Glomerular endothelial cell (primary cell): ENCODE data around the gene PRPH. TPM values are rescaled to one million over a fixed set of nuclear protein-coding genes. Genes with fewer than 3 reads are reported as not detected.
"Not testable (repeated sequence)": the region's sequence is repeated elsewhere in the genome, so short reads cannot be mapped to it uniquely, and the experiment has no call there.

Experiments used
- DNase-seq: peaks from one replicate; pipeline ENCODE4 v3.0.0-alpha.2; 2011; ENCODE audit warnings: low read depth, low spot score; ENCODE audit errors: extremely low read depth
- total RNA-seq: library from RNA; depleted of rRNA; stranded (reverse); fragments of >200 nt; gene quantifications from 2 replicates; pipeline ENCODE4 v1.2.3, GENCODE V29; 2015

Gene PRPH
- total RNA-seq, 1 donor from 2014 or later = not detected

DNA sequence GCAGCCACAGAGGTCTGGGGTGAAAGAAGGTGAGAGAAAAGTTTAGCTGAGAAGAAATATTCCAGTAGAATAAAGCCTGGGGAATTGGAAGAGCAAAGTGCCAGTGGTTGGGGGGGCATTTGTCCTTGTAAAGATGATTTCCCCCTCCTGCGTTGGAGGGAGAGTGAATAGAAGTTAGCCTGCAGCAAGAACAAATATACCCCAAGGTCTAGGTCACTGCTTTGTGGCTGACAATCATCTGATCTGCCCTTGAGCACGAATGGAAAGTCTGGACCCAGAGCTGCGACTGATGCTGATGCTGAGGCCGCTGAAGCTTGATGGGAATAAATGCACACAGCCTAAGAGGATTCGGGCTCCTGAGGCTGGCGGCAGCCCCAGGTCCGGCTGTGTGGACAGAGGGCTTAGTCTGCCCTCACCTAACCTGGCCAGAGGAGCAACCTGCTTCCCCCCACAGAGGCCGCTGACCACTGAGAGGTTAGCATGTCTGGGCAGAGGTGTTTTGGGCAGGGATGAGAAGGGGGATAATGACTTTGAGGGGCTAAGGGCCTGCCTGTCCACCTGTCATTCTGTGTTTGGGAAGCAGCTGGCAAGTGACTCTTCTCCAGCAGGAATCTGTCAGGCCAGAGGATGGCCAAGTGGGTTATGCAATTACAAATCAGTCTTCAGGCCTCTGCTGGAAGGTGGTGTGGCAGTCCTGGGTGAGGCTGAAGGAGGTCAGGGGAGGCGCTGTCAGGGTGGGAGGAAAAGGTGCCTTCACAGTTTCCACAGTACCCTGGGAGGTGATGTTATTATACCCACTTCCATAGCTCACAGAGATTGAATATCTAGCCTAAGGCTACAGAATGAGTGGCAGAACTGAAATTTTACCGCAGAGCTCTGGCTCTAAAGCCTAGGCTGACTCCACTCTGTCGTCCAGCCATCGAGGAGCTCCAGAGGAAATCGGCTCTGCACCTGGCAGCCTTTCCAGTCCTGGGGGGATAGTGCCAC, 18.4 kb upstream of the PRPH start:
- no peak for DNase-seq

DNA sequence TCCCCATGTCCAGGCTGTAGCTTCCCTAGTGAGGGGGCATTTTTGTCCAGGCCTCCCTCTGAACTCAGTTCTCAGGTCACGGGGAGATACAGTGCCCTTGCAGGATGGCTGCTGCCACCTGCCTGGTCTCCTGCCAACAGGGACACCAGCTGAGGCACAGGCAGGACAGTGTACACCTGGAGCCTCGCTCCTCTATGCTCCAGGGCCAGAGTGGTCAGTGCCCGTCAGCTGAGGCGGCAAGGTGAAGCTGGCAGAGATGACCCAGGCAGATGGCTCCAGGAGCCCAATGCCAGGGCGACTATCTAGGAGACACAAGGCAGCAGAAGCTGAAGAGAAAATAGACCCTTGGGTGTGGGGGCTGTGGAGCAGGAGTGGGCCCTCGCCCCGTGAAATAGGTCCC, 17.5 kb upstream of the PRPH start:
- DNase-seq = no peak

DNA sequence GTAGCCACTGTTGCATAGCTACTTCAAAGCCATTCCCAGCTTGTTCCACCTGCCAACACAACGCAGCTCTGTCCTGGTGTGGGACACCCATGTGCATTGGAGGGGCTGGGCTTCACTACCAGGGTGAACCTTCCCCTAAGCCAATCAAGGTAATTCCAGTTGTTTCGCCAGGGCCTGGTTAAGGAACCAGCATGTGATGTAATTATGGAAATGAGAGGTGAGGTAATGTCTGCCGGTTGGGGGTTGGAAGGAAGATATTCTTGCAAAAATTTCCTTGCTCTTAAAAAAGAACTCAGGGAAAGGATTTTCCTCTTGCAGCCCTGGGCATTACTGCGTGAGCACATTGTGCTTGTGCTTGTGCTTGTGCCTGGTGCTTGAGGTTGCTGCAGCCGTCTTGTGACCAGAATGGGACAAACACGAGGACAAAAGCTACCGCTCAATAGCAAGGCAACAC, 15.2 kb upstream of the PRPH start:
- no peak for DNase-seq

- not testable (repeated sequence) for DNase-seq
Observed at GRCh38 chr12:49280545-49280944, 14.4 kb upstream of the PRPH start.

DNA sequence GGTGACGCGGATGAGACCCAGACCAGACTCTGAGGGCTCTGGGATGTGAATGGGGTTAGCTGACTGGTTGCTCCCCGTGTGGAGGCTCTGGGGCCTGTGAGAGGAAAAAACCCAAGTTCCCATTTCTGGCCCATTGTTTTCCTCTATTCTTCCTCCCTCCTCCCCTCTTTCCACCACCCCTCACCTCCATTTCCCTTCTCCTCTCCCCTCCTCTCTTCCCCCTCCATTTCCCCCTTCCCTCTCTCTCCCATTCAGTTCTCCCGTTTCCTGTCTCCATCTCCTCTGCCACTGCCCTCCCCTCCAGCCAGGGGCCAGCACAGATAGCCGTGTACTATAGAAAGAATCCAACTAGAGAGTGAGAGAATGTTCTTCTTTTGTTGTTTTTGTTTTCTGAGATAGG, 12.6 kb upstream of the PRPH start:
- DNase-seq = no peak

DNA sequence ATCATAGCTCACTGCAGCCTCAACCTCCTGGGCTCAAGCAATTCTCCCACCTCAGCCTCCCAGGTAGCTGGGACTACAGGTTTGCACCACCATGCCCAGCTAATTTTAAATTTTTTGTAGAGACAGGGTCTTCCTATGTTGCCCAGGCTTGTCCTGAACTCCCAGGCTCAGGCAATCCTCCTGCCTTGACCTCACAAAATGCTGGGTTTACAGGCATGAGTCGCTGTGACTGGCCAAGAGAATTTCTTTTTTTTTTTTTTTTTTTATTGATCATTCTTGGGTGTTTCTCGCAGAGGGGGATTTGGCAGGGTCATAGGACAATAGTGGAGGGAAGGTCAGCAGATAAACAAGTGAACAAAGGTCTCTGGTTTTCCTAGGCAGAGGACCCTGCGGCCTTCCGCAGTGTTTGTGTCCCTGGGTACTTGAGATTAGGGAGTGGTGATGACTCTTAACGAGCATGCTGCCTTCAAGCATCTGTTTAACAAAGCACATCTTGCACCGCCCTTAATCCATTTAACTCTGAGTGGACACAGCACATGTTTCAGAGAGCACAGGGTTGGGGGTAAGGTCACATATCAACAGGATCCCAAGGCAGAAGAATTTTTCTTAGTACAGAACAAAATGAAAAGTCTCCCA, 12.1 kb upstream of the PRPH start:
- DNase-seq = not testable (repeated sequence)

DNA sequence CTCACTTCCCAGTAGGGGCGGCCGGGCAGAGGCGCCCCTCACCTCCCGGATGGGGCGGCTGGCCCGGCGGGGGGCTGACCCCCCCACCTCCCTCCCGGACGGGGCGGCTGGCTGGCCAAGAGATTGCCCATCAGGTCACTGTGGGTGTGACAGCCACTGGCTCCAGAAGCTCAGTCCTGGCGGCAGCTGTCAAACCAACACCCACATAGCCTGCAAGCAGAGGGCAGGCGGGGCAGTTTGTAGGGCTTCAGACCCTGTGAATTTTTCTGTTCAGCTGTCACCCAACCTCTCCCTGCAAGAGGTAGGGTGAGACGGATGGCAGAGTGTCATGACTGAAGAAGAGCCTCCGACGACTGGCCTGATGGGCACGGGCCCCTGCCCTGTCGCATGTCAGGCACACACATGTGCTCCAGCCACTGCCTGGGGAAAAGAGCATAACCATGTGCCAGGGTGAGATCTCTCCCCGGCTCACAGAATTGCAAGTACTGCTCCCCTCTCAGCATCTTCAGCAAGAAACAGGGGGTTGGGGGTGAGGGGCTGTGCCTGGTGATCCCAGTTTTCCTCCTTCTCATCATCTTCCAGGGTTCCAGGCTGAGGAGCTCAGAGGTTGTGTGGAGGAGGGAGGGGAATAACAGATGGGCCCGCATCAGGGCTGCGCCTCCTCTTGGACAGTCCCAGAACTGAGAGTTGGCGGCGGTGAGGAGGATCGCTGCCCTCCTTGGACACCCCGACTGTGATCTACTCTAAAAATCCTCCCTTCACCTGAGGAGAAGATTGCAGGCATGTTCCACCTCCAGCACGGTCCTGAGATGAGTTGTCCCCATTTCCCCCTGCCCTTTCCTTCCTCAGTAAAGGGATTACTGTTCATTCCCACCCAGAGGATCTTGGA, 11.2 kb upstream of the PRPH start:
- DNase-seq = no peak

DNA sequence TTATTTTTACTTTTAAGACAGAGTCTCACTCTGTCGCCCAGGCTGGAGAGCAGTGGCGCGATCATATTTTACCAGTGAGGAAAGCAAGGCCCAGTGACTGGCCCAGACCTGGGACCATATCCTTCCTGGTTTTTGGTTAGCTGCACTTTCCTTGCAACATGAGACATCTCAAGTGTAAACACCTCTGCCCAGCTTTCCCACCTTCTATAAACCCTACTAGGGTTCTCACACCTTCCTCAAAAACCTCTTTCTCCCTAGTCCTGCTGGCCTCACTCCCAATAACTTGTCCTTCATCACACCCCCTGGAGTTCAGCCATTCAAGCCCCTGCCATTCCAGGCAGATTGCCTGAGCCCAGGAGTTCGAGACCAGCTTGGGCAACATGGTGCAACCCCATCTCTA, 10.3 kb upstream of the PRPH start:
- no peak for DNase-seq

DNA sequence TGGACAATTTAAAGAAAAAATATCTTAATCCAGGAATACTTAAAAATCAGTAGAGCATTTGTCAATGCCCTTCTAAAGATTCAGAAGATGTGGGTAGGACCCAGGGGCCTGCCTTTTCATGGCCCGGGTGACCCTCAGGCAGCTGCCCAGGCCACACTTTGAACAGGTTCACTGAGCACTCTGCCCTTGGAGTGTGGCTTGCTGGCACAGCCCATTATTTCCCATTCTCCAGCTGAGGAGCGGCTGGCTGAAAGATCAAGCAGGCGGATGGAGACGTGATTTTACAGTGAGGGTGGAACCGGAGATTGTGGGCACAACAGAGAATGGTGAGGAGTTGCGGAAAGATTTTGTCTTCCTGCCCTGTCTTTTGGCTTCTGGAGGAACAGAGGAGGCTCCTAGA, 7.1 kb upstream of the PRPH start:
- DNase-seq = no peak

- no peak for DNase-seq
Observed at GRCh38 chr12:49288412-49288853, 6.5 kb upstream of the PRPH start.

DNA sequence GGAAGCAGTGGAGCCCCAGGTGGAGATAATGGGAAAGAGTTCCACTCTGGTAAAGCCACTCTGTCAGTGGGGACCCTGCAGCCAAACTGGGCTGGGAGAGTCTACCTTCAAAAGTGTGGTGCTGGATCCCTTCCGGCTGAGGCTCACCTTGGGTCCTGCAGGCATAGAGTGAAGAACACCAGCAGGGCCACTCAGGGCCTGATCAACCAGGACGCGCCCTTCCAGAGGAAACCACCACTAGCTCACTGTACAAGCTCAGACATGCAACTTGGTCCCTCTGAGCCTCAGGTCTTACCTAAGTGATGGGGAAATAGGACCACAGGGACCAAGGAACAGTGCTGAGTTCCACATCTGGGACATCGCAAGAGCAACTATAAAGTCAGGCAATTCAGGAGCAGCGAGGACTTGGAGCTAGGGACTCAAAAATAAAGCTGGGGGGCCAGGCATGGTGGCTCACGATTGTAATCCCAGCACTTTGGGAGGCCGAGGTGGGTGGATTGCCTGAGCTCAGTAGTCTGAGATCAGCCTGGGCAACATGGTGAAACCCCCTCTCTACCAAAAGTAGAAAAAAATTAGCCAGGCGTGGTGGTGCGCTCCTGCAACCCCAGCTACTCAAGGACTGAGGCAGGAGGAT, 5.9 kb upstream of the PRPH start:
- no peak for DNase-seq

DNA sequence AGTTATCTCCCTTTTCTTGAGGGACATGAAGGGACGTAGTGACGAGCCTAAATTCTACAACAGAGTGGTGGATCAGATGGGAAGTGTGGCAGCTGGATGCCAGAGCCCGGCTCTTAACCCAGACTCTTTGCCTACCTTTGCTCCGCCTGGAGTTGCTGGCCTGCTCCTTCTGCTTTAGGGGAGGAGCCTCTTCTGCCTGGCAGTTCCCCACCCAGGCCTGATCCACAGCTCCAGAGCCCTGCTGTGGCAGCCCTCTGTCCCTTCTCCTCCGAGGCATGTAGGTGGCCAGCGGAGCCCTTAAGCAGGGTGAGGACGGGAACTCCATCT, 2.3 kb upstream of the PRPH start:
- DNase-seq = no peak

- no peak for DNase-seq
Observed at GRCh38 chr12:49293056-49293956, 1.6 kb upstream of the PRPH start.

DNA sequence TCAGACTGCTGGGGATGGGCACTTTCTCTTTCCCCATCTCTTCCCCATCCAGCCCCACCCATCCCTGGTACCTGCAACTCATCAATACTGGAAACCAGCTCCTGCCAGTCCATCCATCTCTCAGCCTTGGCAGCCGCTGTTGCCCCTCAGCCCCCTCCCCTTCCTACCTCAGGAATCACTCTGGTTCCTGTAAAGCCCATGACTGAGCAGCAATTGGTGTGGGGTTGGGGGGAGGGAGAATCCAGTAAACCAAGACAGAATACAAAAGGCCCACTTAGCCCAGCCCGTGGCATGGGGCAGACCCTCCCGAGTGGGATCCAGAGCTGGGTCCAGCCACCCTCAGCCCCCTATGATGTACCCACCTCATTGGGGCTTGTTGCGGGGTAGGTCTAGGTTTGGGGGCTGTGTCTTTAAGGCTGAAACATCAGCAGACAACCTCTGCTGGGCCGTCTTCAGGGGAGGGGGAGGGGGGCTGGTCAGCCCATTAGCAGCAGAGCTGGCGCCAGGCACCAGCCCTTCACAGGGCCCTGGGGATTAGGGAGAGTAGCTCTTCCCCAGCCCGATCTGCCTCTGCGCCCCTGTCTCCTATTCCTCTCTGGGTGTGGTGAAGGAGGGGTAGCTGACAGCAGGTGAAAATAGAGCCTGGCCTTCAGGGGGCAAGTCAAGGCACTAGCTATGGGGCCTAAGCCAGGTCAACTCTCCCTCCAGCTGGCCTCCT, 702 bp upstream of the PRPH start:
- DNase-seq = no peak

DNA sequence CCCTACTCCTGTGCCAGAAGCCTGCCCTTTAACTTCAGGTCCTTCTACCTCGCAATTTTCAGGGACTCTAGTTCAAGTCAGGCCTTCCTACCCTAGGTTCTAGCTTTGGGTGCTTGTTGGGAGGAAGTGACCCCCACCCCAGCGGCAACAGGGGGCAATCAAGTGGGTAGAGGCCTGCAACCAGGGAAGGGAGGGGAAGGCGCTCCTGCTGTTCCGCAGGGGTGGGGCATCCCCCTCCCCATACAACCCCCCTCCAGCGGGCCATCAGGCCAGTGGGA, 204 bp upstream of the PRPH start:
- no peak for DNase-seq

DNA sequence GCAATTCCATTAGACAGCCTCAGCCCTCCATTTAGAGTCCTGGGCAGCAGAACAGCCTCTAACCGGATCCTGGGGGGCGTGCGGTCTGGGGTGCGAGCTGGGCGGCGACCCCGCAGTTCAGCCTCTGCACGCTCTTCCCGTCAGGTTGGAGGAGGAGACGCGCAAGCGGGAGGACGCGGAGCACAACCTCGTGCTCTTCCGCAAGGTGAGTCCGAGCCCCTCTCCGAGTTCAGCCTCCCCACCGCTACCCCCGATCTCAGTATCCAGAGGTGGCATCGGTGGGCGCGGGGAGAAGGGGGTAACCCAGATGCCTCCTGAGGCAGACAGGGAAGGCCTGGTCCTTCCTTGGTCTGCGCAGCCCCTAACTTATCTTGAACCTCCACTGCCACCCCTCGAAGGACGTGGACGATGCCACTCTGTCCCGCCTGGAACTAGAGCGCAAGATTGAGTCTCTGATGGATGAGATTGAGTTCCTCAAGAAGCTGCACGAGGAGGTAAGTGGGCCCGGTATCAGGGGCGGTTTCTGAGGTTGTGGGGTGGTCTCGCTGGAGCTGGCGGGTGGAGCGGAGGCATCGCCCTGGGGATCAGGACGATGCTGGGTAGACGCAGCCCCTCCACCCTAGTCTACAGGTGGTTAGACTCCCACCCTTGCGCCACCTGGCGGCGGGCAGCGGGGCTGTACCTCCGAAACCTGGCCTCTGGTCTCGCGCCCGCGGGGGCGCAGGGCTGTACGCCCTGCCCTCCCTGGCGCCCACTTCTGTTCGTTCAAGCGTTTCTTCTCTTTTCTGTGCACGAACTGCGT, 1.3 kb downstream of the PRPH start:
- DNase-seq = no peak

DNA sequence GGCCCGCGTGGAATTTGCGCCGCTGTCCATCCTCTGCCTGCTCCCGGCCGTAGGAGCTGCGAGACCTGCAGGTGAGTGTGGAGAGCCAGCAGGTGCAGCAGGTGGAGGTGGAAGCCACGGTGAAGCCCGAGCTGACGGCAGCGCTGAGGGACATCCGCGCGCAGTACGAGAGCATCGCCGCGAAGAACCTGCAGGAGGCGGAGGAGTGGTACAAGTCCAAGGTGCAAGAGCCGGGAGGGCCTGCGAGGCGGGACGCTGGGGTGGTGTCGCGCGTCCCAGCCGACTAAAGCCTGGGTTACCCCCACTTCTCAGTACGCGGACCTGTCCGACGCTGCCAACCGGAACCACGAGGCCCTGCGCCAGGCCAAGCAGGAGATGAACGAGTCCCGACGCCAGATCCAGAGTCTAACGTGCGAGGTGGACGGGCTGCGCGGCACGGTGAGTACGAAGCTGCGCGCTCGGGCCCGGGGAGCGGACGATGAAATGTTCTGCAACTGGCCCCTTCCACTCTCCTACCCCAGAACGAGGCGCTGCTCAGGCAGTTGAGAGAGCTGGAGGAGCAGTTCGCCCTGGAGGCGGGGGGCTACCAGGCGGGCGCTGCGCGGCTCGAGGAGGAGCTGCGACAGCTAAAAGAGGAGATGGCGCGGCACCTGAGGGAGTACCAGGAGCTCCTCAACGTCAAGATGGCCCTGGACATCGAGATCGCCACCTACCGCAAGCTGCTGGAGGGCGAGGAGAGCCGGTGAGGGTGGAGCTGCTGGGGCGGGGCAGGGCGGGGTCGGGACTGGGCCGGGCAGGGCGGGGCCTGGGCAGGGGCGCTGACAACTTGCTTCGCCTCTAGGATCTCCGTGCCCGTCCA, 2.1 kb downstream of the PRPH start:
- no peak for DNase-seq

- no peak for DNase-seq
Observed at GRCh38 chr12:49297695-49298060, 2.7 kb downstream of the PRPH start.
